PC-9 (cell line): ENCODE results near the gene HES4. TPM values are rescaled to one million over a fixed set of nuclear protein-coding genes. Genes with fewer than 3 reads are reported as not detected.

Experiments used
- BruUV-seq: library from RNA; stranded (reverse); fragments of 400-500 nt; replicated peaks from 2 replicates; lab custom pipeline; 2021; lab: Mats Ljungman, UMichigan
- CTCF ChIA-PET: fragments of 300-600 bp; sonication (Branson Sonifier 250); formaldehyde crosslinking; loops from one replicate; lab custom pipeline; 2022; ENCODE audit warnings: antibody characterized with exemption; lab: Charles Lee
- POLR2A ChIA-PET: fragments of 300-600 bp; sonication (Branson Sonifier 250); formaldehyde crosslinking; loops from one replicate; lab custom pipeline; 2022; ENCODE audit warnings: antibody characterized with exemption; ENCODE audit not compliant: unreplicated experiment; lab: Charles Lee
- DNase-seq, 2 experiments: peaks; one replicate each; pipeline versions ENCODE4 v3.0.0 to v3.0.0-alpha.2; 2015 to 2022; ENCODE audit warnings: mixed read lengths in 1 of 2
- H2AFZ ChIP-seq: fragments of 200-600 bp; sonication (generic); 2 replicates; pipeline ENCODE4 v1.8.1; 2017; ENCODE audit warnings: antibody characterized with exemption
- H3F3A ChIP-seq: fragments of 200-600 bp; sonication (generic); 2 replicates; pipeline ENCODE4 v1.8.1; 2017; ENCODE audit warnings: antibody characterized with exemption, mild to moderate bottlenecking, low read depth; ENCODE audit not compliant: insufficient read depth
- H3K27ac ChIP-seq: fragments of 200-600 bp; sonication (generic); 2 replicates; pipeline ENCODE4 v1.6.1; 2016; ENCODE audit warnings: mixed run types
- H3K27me3 ChIP-seq: fragments of 200-600 bp; sonication (generic); 2 replicates; pipeline ENCODE4 v1.6.1; 2016; ENCODE audit warnings: low read depth, mixed run types; ENCODE audit not compliant: insufficient read depth
- H3K36me3 ChIP-seq: fragments of 200-600 bp; sonication (generic); 2 replicates; pipeline ENCODE4 v1.6.1; 2016; ENCODE audit warnings: low read depth, mixed run types
- H3K4me1 ChIP-seq: fragments of 200-600 bp; sonication (generic); replicated peaks from 2 replicates; pipeline ENCODE4 v1.6.1; 2016; ENCODE audit warnings: mixed run types; ENCODE audit not compliant: insufficient read depth
- H3K4me2 ChIP-seq: fragments of 200-600 bp; sonication (generic); 2 replicates; pipeline ENCODE4 v1.6.1; 2017; ENCODE audit warnings: mixed run types
- H3K4me3 ChIP-seq: fragments of 200-600 bp; sonication (generic); 2 replicates; pipeline ENCODE4 v1.6.1; 2016; ENCODE audit warnings: mixed run types
- H3K79me2 ChIP-seq: fragments of 200-600 bp; sonication (generic); 2 replicates; pipeline ENCODE4 v1.6.1; 2017; ENCODE audit warnings: low read depth, mixed run types
- H3K9me2 ChIP-seq: fragments of 200-600 bp; sonication (generic); 2 replicates; pipeline ENCODE4 v1.8.1; 2017; ENCODE audit warnings: mild to moderate bottlenecking; ENCODE audit not compliant: insufficient read depth
- H3K9me3 ChIP-seq: fragments of 200-600 bp; sonication (generic); 2 replicates; pipeline ENCODE4 v1.8.1; 2016; ENCODE audit warnings: low read depth; ENCODE audit not compliant: insufficient read depth
- H4K20me1 ChIP-seq: fragments of 200-600 bp; sonication (generic); 2 replicates; pipeline ENCODE4 v1.8.1; 2017; ENCODE audit not compliant: insufficient read depth
- CTCF ChIP-seq: fragments of 200-600 bp; sonication (generic); conservative IDR thresholded peaks from 2 replicates; pipeline ENCODE4 v1.6.1; 2017; ENCODE audit warnings: mixed run types, antibody characterized with exemption, mild to moderate bottlenecking, moderate library complexity
- EZH2 ChIP-seq: fragments of 200-600 bp; sonication (generic); IDR thresholded peaks from 2 replicates; pipeline ENCODE4 v1.8.0; 2017; ENCODE audit warnings: antibody characterized with exemption, low read depth
- intact Hi-C: fragments of 100-400 bp; cut with micrococcal nuclease; formaldehyde crosslinking; loops from one replicate; pipeline ENCODE4 v1.10.0; 2022; ENCODE audit not compliant: unreplicated experiment
- total RNA-seq: library from RNA; stranded (reverse); gene quantifications from 2 replicates; pipeline ENCODE4 v1.2.3, GENCODE V29; 2021

Gene HES4
- total RNA-seq, 1 experiment from 2014 or later = 19.2 TPM

DNA sequence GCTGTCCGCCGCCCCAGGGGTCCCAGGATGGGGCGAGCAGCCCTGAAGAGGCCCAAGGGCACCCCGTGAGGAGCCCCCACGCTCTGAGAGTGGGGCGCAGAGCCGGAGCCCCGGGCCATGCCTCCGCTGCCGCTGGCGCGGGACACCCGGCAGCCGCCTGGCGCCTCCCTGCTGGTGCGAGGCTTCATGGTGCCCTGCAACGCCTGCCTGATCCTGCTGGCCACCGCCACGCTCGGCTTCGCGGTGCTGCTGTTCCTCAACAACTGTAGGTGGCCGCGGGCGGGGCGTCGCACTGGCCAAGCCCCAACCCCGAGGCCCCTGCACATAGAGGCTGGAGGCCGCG, 34.5 kb upstream of the HES4 start:
- Histone ChIP-seq H3F3A (peaks cover 9% of the 10 kb centered on the region; the same call in 1 of the 2 replicates), H3K79me2 (no peaks in the 10 kb centered on the region), H3K9me2 (no peaks in the 10 kb centered on the region), H3K4me2 (no peak overlapping the region), H2AFZ (no peak overlapping the region), H3K4me3 (no peak overlapping the region), H3K4me1 (no peaks in the 10 kb centered on the region), H3K36me3 (no peaks in the 10 kb centered on the region), H3K27me3 (no peaks in the 10 kb centered on the region), H4K20me1 (peaks cover 46% of the 10 kb centered on the region), H3K9me3 (no peaks in the 10 kb centered on the region), H3K27ac (no peak overlapping the region)
- ChIA-PET POLR2A (no interaction called here), CTCF (no interaction called here)
- no peak for TF ChIP-seq CTCF
- no peak for TF ChIP-seq EZH2
- no TSS peak for BruUV-seq
- intact Hi-C loops = no loop called here
- DNase-seq = no peak

GRCh38 chr1:1033731-1034438, 34.0 kb upstream of the HES4 start:
- Histone ChIP-seq H3K4me2 (no peak overlapping the region), H3F3A (peaks cover 9% of the 10 kb centered on the region; the same call in 1 of the 2 replicates), H2AFZ (no peak overlapping the region), H3K27ac (no peak overlapping the region), H3K36me3 (no peaks in the 10 kb centered on the region), H3K9me3 (no peaks in the 10 kb centered on the region), H3K27me3 (no peaks in the 10 kb centered on the region), H4K20me1 (peaks cover 42% of the 10 kb centered on the region), H3K79me2 (no peaks in the 10 kb centered on the region), H3K9me2 (no peaks in the 10 kb centered on the region), H3K4me3 (no peak overlapping the region), H3K4me1 (no peaks in the 10 kb centered on the region)
- intact Hi-C loops = no loop called here
- ChIA-PET CTCF (no interaction called here), POLR2A (no interaction called here)
- no TSS peak for BruUV-seq
- DNase-seq = no peak
- TF ChIP-seq EZH2 (no peak), CTCF (no peak)

GRCh38 chr1:1033009-1033587, 33.2 kb upstream of the HES4 start:
- peaks cover 5% of the 10 kb centered on the region; the same call in 1 of the 2 replicates for H3F3A ChIP-seq
- H3K4me3 ChIP-seq = no peak overlapping the region
- H3K79me2 ChIP-seq = no peaks in the 10 kb centered on the region
- intact Hi-C loops = no loop called here
- ChIA-PET CTCF (no interaction called here), POLR2A (no interaction called here)
- no TSS peak for BruUV-seq
- no peak for DNase-seq
- H3K9me3 ChIP-seq = no peaks in the 10 kb centered on the region
- no peak overlapping the region for H2AFZ ChIP-seq
- H3K9me2 ChIP-seq = no peaks in the 10 kb centered on the region
- no peak overlapping the region for H3K27ac ChIP-seq
- no peaks in the 10 kb centered on the region for H3K36me3 ChIP-seq
- TF ChIP-seq CTCF (peak; percentile 25; the same call in 1 of the 2 replicates), EZH2 (no peak)
- H4K20me1 ChIP-seq = peaks cover 36% of the 10 kb centered on the region
- H3K4me2 ChIP-seq = no peak overlapping the region
- no peaks in the 10 kb centered on the region for H3K27me3 ChIP-seq
- no peaks in the 10 kb centered on the region for H3K4me1 ChIP-seq
